GM23338 (cell line): ENCODE results near the gene RPL7L1. TPM values are rescaled to one million over a fixed set of nuclear protein-coding genes. Genes with fewer than 3 reads are reported as not detected.

ENCODE experiments used
- ATAC-seq: fragments of 200-7000 bp; cut with Tn5 transposase; 3 replicates; pipeline ENCODE4 v1.9.1; 2020
- DNase-seq: peaks from one replicate; pipeline ENCODE4 v3.0.0-alpha.2; 2015; ENCODE audit warnings: low spot score
- H2AFZ ChIP-seq: fragments of 200-600 bp; sonication (generic); 2 replicates; pipeline ENCODE4 v1.8.0; 2016; ENCODE audit warnings: antibody characterized with exemption, mild to moderate bottlenecking, moderate library complexity
- H3F3A ChIP-seq: fragments of 200-600 bp; sonication (generic); replicated peaks from 2 replicates; pipeline ENCODE4 v1.8.0; 2017; ENCODE audit warnings: antibody characterized with exemption, mixed run types, low read depth
- H3K27ac ChIP-seq: fragments of 200-600 bp; sonication (generic); 2 replicates; pipeline ENCODE4 v1.6.1; 2016; ENCODE audit warnings: low read depth
- H3K27me3 ChIP-seq: fragments of 200-600 bp; sonication (generic); 2 replicates; pipeline ENCODE4 v1.8.0; 2016; ENCODE audit warnings: mild to moderate bottlenecking, mixed run types, moderate library complexity; ENCODE audit not compliant: insufficient read depth
- H3K36me3 ChIP-seq: fragments of 200-600 bp; sonication (generic); 2 replicates; pipeline ENCODE4 v1.8.0; 2016; ENCODE audit warnings: mild to moderate bottlenecking; ENCODE audit not compliant: insufficient read depth
- H3K4me1 ChIP-seq: fragments of 200-600 bp; sonication (generic); 2 replicates; pipeline ENCODE4 v1.8.0; 2016; ENCODE audit warnings: mild to moderate bottlenecking, moderate library complexity; ENCODE audit not compliant: insufficient read depth
- H3K4me2 ChIP-seq: fragments of 200-600 bp; sonication (generic); 2 replicates; pipeline ENCODE4 v1.7.1; 2017; ENCODE audit warnings: mixed run types
- H3K4me3 ChIP-seq: fragments of 200-600 bp; sonication (generic); 2 replicates; pipeline ENCODE4 v1.6.1; 2016; ENCODE audit warnings: mixed run types
- H3K79me2 ChIP-seq: fragments of 200-600 bp; sonication (generic); replicated peaks from 2 replicates; pipeline ENCODE4 v1.8.0; 2017; ENCODE audit warnings: mild to moderate bottlenecking; ENCODE audit not compliant: insufficient read depth
- H3K9me2 ChIP-seq: fragments of 200-600 bp; sonication (generic); 2 replicates; pipeline ENCODE4 v1.8.0; 2017; ENCODE audit not compliant: insufficient read depth
- H4K20me1 ChIP-seq: fragments of 200-600 bp; sonication (generic); replicated peaks from 2 replicates; pipeline ENCODE4 v1.8.0; 2017; ENCODE audit warnings: mild to moderate bottlenecking; ENCODE audit not compliant: insufficient read depth
- H3K27ac Mint-ChIP-seq: 2 replicates; pipeline ENCODE4 v1.8.0; 2020; ENCODE audit warnings: inconsistent platforms, mild to moderate bottlenecking, moderate library complexity, mixed read lengths
- H3K27me3 Mint-ChIP-seq: 3 replicates; pipeline ENCODE4 v1.8.0; 2022; ENCODE audit warnings: low read depth, mild to moderate bottlenecking, moderate library complexity, mixed read lengths, inconsistent platforms; ENCODE audit not compliant: insufficient read depth, poor library complexity
- H3K36me3 Mint-ChIP-seq: 3 replicates; pipeline ENCODE4 v1.8.0; 2021; ENCODE audit warnings: low read depth, mild to moderate bottlenecking, inconsistent platforms, moderate library complexity, mixed read lengths
- H3K4me1 Mint-ChIP-seq: 3 replicates; pipeline ENCODE4 v1.8.0; 2020; ENCODE audit warnings: mild to moderate bottlenecking, inconsistent platforms, mixed read lengths
- H3K4me3 Mint-ChIP-seq: 3 replicates; pipeline ENCODE4 v1.8.0; 2021; ENCODE audit warnings: moderate library complexity, mild to moderate bottlenecking, inconsistent platforms, mixed read lengths
- H3K9me3 Mint-ChIP-seq: 3 replicates; pipeline ENCODE4 v1.8.0; 2020; ENCODE audit warnings: moderate library complexity, mild to moderate bottlenecking, inconsistent platforms, mixed read lengths
- CREB1 ChIP-seq: fragments of 250-450 bp; sonication (Bioruptor Pico); IDR thresholded peaks from 2 replicates; pipeline ENCODE4 v1.5.0; 2020; ENCODE audit warnings: low read depth, mild to moderate bottlenecking, moderate library complexity
- CTCF ChIP-seq, 2 experiments: fragments of 200-600 bp in 1 of 2; sonication (generic) in 1 of 2; conservative IDR thresholded peaks; 2 replicates each; pipeline versions ENCODE4 v1.5.1 to v1.6.1; 2016 to 2017; ENCODE audit warnings: antibody characterized with exemption in 2 of 2, low read depth in 2 of 2, mild to moderate bottlenecking in 2 of 2, moderate library complexity in 1 of 2
- EZH2 ChIP-seq: fragments of 200-600 bp; sonication (generic); IDR thresholded peaks from one replicate; pipeline ENCODE4 v1.8.0; 2017; ENCODE audit warnings: antibody characterized with exemption, mild to moderate bottlenecking, low read depth; ENCODE audit not compliant: unreplicated experiment
- EZH2phosphoT487 ChIP-seq: fragments of 200-600 bp; sonication (generic); IDR thresholded peaks from one replicate; pipeline ENCODE4 v1.8.1; 2018; ENCODE audit warnings: antibody characterized with exemption; ENCODE audit not compliant: unreplicated experiment
- JUNB ChIP-seq: IDR thresholded peaks from one replicate; pipeline ENCODE4 v1.6.1; 2016; ENCODE audit warnings: antibody characterized with exemption; ENCODE audit not compliant: unreplicated experiment
- NANOG ChIP-seq: IDR thresholded peaks from 2 replicates; pipeline ENCODE4 v1.6.1; 2016; ENCODE audit warnings: antibody characterized with exemption, borderline replicate concordance
- POLR2AphosphoS5 ChIP-seq: IDR thresholded peaks from 2 replicates; pipeline ENCODE4 v1.6.1; 2016; ENCODE audit warnings: antibody characterized with exemption, low read depth
- REST ChIP-seq: IDR thresholded peaks from one replicate; pipeline ENCODE4 v1.6.1; 2018; ENCODE audit warnings: antibody characterized with exemption; ENCODE audit not compliant: unreplicated experiment
- STAT1 ChIP-seq: IDR thresholded peaks from one replicate; pipeline ENCODE4 v1.6.1; 2016; ENCODE audit warnings: antibody characterized with exemption; ENCODE audit not compliant: unreplicated experiment
- ZNF114 ChIP-seq: fragments of 250-450 bp; sonication (Bioruptor Pico); IDR thresholded peaks from 2 replicates; pipeline ENCODE4 v1.5.0; 2020; ENCODE audit warnings: mild to moderate bottlenecking, moderate library complexity
- ZNF331 ChIP-seq: fragments of 250-450 bp; sonication (Bioruptor Pico); IDR thresholded peaks from 2 replicates; pipeline ENCODE4 v1.5.0; 2020; ENCODE audit warnings: low read depth, mild to moderate bottlenecking, moderate library complexity
- polyA plus RNA-seq: library from polyadenylated mRNA; unstranded; fragments of >200 nt; fragmentation: Nextera tagmentation; extraction: Ambion mirVana; gene quantifications from 2 replicates; pipeline ENCODE4 v1.2.1, GENCODE V29; 2016
- total RNA-seq: library from RNA; depleted of rRNA; stranded (reverse); fragments of >200 nt; shearing (Covaris generic); gene quantifications from 2 replicates; pipeline ENCODE4 v1.2.3, GENCODE V29; 2014
- TF ChIP-seq, protein P1 (sequence below): fragments of 250-450 bp; sonication (Bioruptor Pico); IDR thresholded peaks from 2 replicates; pipeline ENCODE4 v1.5.0; 2020; ENCODE audit warnings: mild to moderate bottlenecking, moderate library complexity
- TF ChIP-seq, protein P2 (sequence below): IDR thresholded peaks from 2 replicates; pipeline ENCODE4 v1.6.1; 2016; ENCODE audit warnings: antibody characterized with exemption

RPL7L1 gene
- total and polyA plus RNA-seq, 2 experiments from 2014 or later: 86.9 to 124 TPM

DNA sequence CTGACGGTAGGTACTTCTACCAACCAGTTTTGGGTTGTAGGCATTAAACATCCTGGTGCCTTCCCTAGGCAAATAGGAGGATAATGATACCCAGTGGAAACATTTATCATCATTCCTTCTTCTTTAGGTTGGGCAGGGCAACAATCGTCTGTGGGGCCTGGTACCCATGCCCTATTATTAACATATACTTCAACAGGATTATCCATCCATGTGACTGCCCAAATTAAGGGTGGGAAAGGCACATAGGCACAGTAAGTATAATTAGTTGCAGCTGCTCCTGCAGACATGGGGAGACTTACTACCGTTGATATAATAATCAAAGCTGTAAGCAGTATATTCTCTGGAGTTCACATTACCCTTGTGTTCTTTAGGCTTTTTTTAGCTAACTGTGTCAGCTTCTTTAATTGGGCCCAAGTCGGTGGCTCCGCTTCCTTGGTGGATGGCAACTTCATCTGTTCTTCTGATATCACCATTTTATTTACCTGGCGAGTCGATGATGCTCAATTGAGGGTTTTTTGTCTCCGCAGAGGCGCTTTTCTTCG lies 16.8 kb downstream of the RPL7L1 start:
- TF ChIP-seq NANOG (no peak), EZH2phosphoT487 (no peak), POLR2AphosphoS5 (no peak), EZH2 (no peak), CTCF (conservative IDR thresholded peaks at IDR 0.05; ENCODE audit: low read depth in 2 of 2) (no peak), REST (no peak), JUNB (no peak), STAT1 (no peak), ZNF114 (CRISPR knock-in tag) (no peak), CREB1 (CRISPR knock-in tag) (no peak), ZNF331 (no peak)
- TF ChIP-seq, protein P1, sequence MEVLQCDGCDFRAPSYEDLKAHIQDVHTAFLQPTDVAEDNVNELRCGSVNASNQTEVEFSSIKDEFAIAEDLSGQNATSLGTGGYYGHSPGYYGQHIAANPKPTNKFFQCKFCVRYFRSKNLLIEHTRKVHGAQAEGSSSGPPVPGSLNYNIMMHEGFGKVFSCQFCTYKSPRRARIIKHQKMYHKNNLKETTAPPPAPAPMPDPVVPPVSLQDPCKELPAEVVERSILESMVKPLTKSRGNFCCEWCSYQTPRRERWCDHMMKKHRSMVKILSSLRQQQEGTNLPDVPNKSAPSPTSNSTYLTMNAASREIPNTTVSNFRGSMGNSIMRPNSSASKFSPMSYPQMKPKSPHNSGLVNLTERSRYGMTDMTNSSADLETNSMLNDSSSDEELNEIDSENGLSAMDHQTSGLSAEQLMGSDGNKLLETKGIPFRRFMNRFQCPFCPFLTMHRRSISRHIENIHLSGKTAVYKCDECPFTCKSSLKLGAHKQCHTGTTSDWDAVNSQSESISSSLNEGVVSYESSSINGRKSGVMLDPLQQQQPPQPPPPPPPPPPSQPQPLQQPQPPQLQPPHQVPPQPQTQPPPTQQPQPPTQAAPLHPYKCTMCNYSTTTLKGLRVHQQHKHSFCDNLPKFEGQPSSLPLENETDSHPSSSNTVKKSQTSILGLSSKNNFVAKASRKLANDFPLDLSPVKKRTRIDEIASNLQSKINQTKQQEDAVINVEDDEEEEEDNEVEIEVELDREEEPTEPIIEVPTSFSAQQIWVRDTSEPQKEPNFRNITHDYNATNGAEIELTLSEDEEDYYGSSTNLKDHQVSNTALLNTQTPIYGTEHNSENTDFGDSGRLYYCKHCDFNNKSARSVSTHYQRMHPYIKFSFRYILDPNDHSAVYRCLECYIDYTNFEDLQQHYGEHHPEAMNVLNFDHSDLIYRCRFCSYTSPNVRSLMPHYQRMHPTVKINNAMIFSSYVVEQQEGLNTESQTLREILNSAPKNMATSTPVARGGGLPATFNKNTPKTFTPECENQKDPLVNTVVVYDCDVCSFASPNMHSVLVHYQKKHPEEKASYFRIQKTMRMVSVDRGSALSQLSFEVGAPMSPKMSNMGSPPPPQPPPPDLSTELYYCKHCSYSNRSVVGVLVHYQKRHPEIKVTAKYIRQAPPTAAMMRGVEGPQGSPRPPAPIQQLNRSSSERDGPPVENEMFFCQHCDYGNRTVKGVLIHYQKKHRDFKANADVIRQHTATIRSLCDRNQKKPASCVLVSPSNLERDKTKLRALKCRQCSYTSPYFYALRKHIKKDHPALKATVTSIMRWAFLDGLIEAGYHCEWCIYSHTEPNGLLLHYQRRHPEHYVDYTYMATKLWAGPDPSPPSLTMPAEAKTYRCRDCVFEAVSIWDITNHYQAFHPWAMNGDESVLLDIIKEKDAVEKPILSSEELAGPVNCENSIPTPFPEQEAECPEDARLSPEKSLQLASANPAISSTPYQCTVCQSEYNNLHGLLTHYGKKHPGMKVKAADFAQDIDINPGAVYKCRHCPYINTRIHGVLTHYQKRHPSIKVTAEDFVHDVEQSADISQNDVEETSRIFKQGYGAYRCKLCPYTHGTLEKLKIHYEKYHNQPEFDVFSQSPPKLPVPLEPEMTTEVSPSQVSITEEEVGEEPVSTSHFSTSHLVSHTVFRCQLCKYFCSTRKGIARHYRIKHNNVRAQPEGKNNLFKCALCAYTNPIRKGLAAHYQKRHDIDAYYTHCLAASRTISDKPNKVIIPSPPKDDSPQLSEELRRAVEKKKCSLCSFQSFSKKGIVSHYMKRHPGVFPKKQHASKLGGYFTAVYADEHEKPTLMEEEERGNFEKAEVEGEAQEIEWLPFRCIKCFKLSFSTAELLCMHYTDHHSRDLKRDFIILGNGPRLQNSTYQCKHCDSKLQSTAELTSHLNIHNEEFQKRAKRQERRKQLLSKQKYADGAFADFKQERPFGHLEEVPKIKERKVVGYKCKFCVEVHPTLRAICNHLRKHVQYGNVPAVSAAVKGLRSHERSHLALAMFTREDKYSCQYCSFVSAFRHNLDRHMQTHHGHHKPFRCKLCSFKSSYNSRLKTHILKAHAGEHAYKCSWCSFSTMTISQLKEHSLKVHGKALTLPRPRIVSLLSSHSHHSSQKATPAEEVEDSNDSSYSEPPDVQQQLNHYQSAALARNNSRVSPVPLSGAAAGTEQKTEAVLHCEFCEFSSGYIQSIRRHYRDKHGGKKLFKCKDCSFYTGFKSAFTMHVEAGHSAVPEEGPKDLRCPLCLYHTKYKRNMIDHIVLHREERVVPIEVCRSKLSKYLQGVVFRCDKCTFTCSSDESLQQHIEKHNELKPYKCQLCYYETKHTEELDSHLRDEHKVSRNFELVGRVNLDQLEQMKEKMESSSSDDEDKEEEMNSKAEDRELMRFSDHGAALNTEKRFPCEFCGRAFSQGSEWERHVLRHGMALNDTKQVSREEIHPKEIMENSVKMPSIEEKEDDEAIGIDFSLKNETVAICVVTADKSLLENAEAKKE (CRISPR knock-in tag): no peak
- TF ChIP-seq, protein P2, sequence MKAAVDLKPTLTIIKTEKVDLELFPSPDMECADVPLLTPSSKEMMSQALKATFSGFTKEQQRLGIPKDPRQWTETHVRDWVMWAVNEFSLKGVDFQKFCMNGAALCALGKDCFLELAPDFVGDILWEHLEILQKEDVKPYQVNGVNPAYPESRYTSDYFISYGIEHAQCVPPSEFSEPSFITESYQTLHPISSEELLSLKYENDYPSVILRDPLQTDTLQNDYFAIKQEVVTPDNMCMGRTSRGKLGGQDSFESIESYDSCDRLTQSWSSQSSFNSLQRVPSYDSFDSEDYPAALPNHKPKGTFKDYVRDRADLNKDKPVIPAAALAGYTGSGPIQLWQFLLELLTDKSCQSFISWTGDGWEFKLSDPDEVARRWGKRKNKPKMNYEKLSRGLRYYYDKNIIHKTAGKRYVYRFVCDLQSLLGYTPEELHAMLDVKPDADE: no peak
- H3F3A ChIP-seq: peaks cover 7% of the 10 kb centered on the region; the same call in 1 of the 2 replicates
- H3K4me1 ChIP-seq: peaks cover 23% of the 10 kb centered on the region
- H3K4me3 ChIP-seq: no peak overlapping the region
- H3K4me2 ChIP-seq: no peak overlapping the region
- Mint-ChIP-seq H3K4me1 (peaks cover 25% of the 10 kb centered on the region), H3K9me3 (no peaks in the 10 kb centered on the region), H3K27me3 (peaks cover 5% of the 10 kb centered on the region), H3K27ac (no peak overlapping the region), H3K4me3 (no peak overlapping the region), H3K36me3 (no peaks in the 10 kb centered on the region)
- no peak overlapping the region; the same call in 1 of the 2 replicates for H2AFZ ChIP-seq
- no peaks in the 10 kb centered on the region for H4K20me1 ChIP-seq
- no peaks in the 10 kb centered on the region for H3K36me3 ChIP-seq
- DNase-seq (no peak), ATAC-seq (no peak)
- no peaks in the 10 kb centered on the region for H3K27me3 ChIP-seq
- H3K79me2 ChIP-seq: no peaks in the 10 kb centered on the region
- no peak overlapping the region for H3K27ac ChIP-seq
- no peaks in the 10 kb centered on the region for H3K9me2 ChIP-seq
